Hypothalamus (tissue), 51 donors: Measurements from ENCODE around the gene RHEB.

Experiments used
- DNase-seq, 51 donors: peaks; one replicate each; lab custom pipeline; 2025; lab: John Stamatoyannopoulos, UW

RHEB gene

DNA sequence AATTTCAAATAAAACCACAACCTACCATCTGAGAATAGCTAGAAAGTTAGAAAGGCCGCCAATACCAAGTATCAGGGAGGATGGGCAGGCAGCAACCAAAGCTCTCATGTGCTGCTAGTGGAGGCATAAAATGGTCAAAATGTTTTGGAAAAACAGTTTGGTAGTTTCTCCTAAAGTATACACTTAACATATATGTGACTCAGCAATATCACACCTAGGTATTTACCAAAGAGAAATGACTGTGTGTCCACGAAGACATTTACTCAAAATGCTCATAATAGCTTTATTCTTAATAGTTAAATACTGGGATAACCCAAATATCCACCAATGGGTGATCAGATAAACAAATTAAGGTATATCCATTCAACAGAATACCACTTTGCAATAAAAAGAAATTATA is 14.3 kb downstream of the RHEB start:
- DNase-seq = no peak

DNA sequence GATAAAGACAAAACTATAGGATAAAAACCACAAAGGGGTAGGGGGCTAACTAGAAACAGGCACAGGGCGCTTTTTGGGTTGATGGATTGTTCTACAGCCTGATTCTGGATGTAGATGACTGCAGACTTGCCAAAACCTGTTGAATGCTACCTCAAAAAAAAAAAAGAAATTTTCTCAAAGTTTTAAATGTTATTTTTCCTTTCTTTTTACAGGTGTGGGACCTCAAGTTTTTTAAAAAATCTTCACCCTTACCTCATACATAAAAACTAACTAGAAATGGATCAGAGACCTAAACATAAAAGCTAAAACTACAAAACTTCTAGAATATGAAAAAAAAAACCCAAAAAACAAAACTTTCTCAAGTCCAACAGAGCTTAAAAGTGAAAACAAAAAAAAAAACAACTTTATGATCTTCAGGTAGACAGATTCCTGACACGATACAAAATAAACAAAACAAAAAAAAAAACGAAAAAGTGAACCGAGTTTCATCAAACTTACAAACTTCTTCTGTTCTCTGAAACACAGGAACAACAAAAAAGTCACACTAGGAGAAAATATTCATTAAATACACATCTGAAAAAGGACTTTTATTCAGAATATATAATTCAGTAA is 14.9 kb downstream of the RHEB start:
- no peak for DNase-seq

GRCh38 chr7:151503902-151504714 is 15.6 kb downstream of the RHEB start:
- peak in 5 of 51 donors; percentile 15 to 37 (median 27) for DNase-seq

- no peak for DNase-seq
Observed at GRCh38 chr7:151501676-151502075, 18.0 kb downstream of the RHEB start.

DNA sequence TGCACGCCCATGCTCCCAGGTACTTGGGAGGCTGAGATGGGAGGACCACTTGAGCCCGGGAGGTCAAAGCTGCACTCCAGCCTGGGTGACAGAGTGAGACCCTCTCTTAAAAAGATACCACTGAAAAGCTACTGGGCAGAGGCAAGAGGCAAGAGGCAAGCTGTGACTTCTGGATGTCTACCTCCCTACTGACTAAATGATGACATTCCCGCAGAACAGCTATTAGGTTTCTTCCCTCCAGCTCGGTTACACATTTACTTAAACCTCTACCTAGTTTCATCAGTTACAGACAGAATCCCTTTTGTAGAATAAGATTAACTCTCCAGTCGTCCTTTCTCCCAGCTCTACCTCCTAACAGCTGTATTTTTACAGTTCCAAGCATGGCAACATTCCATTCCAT is 21.2 kb downstream of the RHEB start:
- DNase-seq = no peak

DNA sequence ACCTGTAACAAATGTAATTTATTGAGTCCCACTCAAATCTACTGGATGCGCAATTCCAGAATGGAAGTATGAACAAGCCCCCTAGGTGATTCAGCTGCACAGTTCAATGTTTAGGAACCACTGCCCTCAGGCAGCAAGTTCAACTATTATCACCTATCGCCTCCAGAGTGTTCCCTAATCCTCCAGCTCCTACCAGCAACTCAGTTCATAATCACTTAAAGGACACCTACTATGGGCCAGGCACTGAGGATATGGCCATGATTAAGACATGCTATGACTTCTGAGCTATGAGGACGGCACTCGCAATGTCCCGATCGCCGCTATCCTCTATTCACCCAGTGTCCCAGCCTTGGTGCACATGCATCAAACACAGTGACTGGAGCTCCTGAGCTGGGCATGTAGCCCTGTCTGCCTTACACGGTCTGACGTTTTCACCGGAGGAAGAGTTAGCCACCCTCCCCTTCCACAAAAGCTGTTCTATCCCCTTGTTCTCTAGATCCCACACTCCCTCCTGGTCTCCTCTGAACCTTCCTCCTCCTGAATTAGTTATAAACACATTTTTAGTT is 22.3 kb downstream of the RHEB start:
- DNase-seq = no peak

DNA sequence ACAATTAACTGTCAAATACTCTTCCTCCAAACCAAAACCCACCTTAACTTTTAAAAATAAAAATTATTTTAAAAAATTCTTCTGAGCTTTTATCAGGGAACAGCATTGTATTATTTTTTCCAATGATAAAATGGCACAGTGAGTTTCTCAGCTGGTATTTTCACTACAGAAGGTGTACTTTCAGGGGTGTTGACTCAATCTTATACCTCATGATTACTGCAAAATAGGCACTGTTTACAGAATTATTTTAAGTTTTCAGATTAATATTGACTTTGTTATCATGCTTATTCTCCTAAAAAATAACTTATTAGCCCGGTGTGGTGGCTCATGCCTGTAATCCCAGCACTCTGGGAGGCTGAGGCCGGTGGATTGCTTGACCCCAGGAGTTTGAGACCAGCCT is 24.3 kb downstream of the RHEB start:
- DNase-seq = no peak

DNA sequence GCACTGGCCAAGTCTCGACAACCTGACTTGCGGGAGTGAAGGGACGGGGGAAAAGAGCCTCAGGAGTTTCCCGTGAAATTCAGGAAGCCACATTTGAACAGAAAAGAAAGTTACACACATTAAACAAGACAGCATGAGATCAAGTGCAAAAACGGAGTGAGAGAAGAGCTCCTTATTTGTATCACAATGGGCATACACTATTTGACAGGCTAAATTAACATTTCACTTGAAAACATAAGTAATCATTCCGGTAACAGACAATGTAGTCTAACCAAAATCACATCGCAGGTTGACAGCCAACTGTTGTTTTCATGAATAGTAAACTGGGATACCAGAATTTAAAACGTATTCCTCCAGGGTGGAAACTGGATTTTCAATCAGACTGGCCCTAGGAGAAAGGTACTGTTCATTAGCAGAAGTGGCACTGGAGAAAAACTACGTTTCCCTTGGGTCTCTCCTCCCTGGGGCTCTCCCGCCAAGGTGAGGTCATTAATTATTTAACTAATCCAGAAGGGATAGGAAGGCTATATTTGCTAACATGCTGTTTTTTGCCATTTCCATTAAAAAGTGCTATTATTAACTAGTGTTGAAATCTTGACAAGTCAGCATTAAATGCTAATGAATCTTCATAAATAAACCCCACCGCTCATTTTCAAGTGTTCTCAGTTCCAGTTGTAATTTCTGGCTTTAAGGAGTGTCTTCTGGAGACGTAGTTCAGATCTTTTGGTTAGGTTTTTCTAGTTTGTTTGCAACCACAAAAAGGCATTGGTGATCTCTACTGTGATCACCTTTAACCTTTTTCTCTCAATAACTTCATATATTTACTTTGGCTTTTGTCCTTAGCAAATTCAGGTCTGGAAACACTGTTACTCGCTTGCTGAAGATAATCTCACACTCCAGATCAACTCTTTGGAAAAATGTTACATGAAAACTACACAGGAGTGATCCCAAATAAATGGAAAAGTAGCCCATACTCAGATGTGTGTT is 25.1 kb downstream of the RHEB start:
- no peak for DNase-seq

- no peak for DNase-seq
Observed at GRCh38 chr7:151493083-151493482, 26.6 kb downstream of the RHEB start.

DNA sequence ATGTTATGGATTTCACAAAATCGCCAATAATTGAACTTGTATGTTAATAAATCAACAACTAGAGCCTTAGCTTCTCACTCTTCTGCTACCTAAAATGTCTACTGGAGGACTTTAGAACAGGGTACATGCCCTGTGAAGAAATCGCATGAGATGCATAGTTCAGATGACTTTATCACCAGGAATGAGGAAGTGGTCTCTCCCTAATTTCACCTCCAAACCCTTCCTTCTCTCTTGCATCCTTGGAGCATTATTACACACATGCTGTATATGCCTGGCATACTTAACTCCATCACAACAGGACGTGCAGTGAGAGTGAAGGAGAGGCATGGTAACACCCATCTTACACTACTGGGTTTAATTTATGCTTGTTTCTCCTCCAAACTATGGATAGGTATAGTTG is 27.8 kb downstream of the RHEB start:
- DNase-seq = no peak

- no peak for DNase-seq
Observed at GRCh38 chr7:151490456-151491105, 29.1 kb downstream of the RHEB start.

- DNase-seq = no peak
Observed at GRCh38 chr7:151489498-151489897, 30.2 kb downstream of the RHEB start.

DNA sequence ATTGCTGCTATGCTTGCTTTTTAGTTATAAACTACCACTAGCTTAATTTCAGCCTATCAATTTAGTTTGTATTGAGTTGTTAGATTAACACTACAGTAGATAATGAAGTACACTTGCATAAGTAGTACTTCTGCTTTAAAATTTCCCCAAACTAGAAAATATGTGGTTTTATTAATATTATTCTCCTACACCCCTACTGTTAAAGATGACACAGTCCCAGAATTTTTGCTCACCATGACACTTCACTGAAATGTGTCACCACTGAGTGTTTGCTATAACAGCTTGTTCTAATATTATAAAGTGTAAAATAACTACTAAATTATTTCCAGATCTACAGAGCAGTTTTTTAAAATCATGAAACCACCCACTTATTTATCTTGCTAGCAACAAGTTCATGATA is 31.6 kb downstream of the RHEB start:
- DNase-seq = no peak

DNA sequence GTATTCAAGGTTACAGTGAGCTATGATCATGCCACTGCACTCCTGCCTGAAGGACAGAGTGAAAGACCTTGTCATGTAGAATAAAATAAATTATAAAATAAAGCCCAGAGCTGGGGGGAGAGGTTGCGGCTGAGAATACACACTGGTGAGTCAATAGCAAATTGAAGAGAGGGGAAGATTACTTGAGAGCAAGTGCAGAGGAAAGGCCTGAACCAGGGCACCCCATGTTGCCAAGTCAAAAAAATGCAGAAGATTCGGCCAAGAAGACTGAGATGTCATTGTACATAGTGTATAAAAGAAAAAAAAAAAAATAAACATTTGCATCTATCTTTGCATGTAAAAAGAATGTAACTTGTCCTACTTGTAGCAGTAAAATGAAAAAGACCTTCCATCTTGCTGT is 32.5 kb downstream of the RHEB start:
- no peak for DNase-seq

- DNase-seq = no peak
Observed at GRCh38 chr7:151486074-151486473, 33.6 kb downstream of the RHEB start.

- DNase-seq = peak in 1 of 51 donors; percentile 26
Observed at GRCh38 chr7:151484971-151485707, 34.6 kb downstream of the RHEB start.

DNA sequence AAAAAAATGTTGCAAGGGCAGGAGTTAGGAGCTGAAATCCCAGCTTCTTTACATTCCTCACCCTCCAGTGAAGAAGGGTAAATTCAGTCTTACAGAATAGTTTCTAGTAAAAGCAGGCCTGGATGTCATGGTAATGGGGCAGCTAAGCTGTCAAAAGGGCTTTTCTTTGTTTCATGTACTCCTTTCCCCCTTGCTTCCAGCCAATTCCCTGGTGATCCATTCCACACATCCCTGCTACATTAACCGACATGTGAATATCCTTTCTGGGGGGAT is 36.0 kb downstream of the RHEB start:
- DNase-seq = no peak

DNA sequence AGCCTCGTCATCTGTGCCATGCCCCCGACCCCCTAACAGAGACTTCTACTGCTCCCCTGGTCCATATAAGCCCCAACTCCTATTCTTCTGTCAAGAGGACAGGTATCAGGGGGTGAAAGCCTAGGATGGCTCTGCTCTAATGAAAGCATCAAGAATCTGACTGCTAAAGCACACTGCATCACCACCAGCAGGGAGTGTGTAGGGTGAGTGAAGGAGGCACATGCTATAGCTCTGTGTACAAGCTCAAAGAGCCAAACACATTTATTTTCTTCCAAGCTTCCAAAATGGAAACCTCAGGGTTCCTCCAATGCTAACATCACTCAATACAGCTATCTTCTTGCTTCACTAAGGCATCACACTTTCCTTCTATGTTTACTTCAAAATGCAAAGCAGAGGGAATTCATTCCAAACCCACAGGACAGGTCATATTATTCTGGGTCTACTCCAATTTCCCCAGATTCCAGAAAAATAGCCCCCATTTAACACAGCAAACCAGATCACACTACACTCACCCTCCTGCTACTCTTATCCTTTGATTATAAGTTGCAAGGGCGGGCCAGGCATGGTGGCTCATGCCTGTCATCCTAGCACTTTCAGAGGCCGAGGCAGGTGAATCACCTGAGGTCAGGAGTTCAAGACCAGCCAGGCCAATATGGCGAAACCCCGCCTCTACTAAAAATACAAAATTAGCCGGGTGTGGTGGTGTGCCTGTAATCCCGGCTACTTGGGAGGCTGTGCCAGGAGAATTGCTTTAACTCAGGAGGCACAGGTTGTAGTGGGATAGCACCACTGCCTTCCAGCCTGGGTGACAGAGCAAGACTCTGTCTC is 36.6 kb downstream of the RHEB start:
- no peak for DNase-seq
